Measurements from ENCODE around the gene RPP40.

RPP40 gene

GRCh38 chr6:5003604-5004372, at the start of gene RPP40:
TSS of gene RPP40 (minus strand) at chr6:5004037. CDS start at chr6:5004002, 35 bp downstream.
- peak; percentile 97 to 98 for DNase-seq (ENCODE audit: low read depth in 2 of 2)
- peak within 1 kb of the TSS; percentile 81 to 82 for H3K4me3 ChIP-seq (replicated peaks in 1 of 2; ENCODE audit: low read depth in 2 of 2, low read length in 2 of 2)
- peak; percentile 75 for TF ChIP-seq CTCF (IDR thresholded peaks at IDR 0.05; ENCODE audit: low read depth, low read length)

- no peak overlapping the region for H3K4me3 ChIP-seq (replicated peaks in 1 of 2; ENCODE audit: low read depth in 2 of 2, low read length in 2 of 2)
- peak; percentile 19 to 55 for DNase-seq (ENCODE audit: low read depth in 2 of 2)
- TF ChIP-seq CTCF (IDR thresholded peaks at IDR 0.05; ENCODE audit: low read depth, low read length): no peak
Measured at GRCh38 chr6:5053038-5053437, 49.2 kb upstream of the RPP40 start.

- TF ChIP-seq CTCF (IDR thresholded peaks at IDR 0.05; ENCODE audit: low read depth, low read length): no peak
- H3K4me3 ChIP-seq (replicated peaks in 1 of 2; ENCODE audit: low read depth in 2 of 2, low read length in 2 of 2): no peak overlapping the region
- DNase-seq (ENCODE audit: low read depth in 2 of 2): no peak
Measured at GRCh38 chr6:5051394-5051793, 47.6 kb upstream of the RPP40 start.

- H3K4me3 ChIP-seq (replicated peaks in 1 of 2; ENCODE audit: low read depth in 2 of 2, low read length in 2 of 2): no peak overlapping the region
- no peak for TF ChIP-seq CTCF (IDR thresholded peaks at IDR 0.05; ENCODE audit: low read depth, low read length)
- no peak for DNase-seq (ENCODE audit: low read depth in 2 of 2)
Measured at GRCh38 chr6:5050009-5050408, 46.2 kb upstream of the RPP40 start.

- no peak overlapping the region for H3K4me3 ChIP-seq (replicated peaks in 1 of 2; ENCODE audit: low read depth in 2 of 2, low read length in 2 of 2)
- no peak for TF ChIP-seq CTCF (IDR thresholded peaks at IDR 0.05; ENCODE audit: low read depth, low read length)
- no peak for DNase-seq (ENCODE audit: low read depth in 2 of 2)
Measured at GRCh38 chr6:5046430-5046829, 42.6 kb upstream of the RPP40 start.

- H3K4me3 ChIP-seq (replicated peaks in 1 of 2; ENCODE audit: low read depth in 2 of 2, low read length in 2 of 2): no peak overlapping the region
- TF ChIP-seq CTCF (IDR thresholded peaks at IDR 0.05; ENCODE audit: low read depth, low read length): no peak
- no peak for DNase-seq (ENCODE audit: low read depth in 2 of 2)
Measured at GRCh38 chr6:5045416-5045815, 41.6 kb upstream of the RPP40 start.

GRCh38 chr6:5044866-5045265, 41.0 kb upstream of the RPP40 start:
- no peak for DNase-seq (ENCODE audit: low read depth in 2 of 2)
- TF ChIP-seq CTCF (IDR thresholded peaks at IDR 0.05; ENCODE audit: low read depth, low read length): no peak
- H3K4me3 ChIP-seq (replicated peaks in 1 of 2; ENCODE audit: low read depth in 2 of 2, low read length in 2 of 2): no peak overlapping the region

Measured in cardiac fibroblast (primary cell).